LNCaP clone FGC (cell line): ENCODE data around the gene SCAI.

Source experiments
- DNase-seq: peaks from one replicate; pipeline ENCODE4 v3.0.0-alpha.2; 2011; ENCODE audit warnings: low read depth
- H3K4me3 ChIP-seq: 2 replicates; pipeline ENCODE4 v1.5.1; 2011; ENCODE audit warnings: mild to moderate bottlenecking, low read depth, low read length, control low read depth
- TF ChIP-seq, protein P1 (sequence below): IDR thresholded peaks from 2 replicates; pipeline ENCODE4 v1.5.1; 2012; ENCODE audit warnings: mild to moderate bottlenecking; ENCODE audit not compliant: control insufficient read depth, insufficient read depth; ENCODE audit errors: extremely low read depth

SCAI gene

DNA sequence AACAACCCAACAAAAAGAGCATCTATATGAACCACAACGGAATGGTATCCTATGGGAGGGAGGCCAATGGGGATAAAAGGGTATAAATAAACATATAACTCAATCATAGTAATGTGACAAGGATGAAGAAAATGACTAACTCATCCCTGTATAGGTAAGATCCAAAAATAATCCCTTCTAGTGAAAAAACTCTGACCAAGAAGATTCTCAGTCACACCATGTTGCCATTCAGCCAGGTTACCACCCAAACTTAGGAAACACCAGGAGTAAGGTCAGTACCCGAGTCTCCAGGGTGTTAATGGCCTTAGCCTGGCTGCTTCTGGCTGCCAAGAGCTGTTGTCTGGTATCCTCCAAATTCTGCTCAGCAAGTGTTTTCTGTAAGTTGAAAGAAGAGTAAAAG lies 235.2 kb downstream of the SCAI start:
- DNase-seq = no peak
- TF ChIP-seq, protein P1, sequence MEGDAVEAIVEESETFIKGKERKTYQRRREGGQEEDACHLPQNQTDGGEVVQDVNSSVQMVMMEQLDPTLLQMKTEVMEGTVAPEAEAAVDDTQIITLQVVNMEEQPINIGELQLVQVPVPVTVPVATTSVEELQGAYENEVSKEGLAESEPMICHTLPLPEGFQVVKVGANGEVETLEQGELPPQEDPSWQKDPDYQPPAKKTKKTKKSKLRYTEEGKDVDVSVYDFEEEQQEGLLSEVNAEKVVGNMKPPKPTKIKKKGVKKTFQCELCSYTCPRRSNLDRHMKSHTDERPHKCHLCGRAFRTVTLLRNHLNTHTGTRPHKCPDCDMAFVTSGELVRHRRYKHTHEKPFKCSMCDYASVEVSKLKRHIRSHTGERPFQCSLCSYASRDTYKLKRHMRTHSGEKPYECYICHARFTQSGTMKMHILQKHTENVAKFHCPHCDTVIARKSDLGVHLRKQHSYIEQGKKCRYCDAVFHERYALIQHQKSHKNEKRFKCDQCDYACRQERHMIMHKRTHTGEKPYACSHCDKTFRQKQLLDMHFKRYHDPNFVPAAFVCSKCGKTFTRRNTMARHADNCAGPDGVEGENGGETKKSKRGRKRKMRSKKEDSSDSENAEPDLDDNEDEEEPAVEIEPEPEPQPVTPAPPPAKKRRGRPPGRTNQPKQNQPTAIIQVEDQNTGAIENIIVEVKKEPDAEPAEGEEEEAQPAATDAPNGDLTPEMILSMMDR = no peak
- H3K4me3 ChIP-seq = no peak overlapping the region

DNA sequence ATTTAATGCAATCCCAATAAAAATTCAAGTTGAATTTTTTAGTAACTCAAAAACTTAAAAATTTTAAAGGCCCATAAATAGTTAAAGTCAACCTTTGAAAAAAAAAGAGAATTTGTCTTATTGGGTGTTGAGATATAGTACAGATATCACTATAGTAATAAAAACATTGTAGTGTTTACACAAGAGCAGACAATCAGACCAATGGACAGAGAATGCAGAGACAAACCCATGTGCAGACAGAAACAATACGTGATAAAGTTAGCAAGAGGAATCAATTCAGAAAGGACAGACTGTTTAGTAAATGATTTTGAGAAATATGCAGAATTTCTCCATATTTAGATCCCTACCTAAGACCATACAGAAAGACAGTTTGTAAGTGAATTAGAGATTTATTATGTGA lies 236.4 kb downstream of the SCAI start:
- TF ChIP-seq, protein P1 = no peak
- no peak overlapping the region for H3K4me3 ChIP-seq
- DNase-seq = peak; percentile 37

GRCh38 chr9:124899845-124900244 lies 243.5 kb downstream of the SCAI start:
- no peak for DNase-seq
- TF ChIP-seq, protein P1 = no peak
- no peak overlapping the region for H3K4me3 ChIP-seq

DNA sequence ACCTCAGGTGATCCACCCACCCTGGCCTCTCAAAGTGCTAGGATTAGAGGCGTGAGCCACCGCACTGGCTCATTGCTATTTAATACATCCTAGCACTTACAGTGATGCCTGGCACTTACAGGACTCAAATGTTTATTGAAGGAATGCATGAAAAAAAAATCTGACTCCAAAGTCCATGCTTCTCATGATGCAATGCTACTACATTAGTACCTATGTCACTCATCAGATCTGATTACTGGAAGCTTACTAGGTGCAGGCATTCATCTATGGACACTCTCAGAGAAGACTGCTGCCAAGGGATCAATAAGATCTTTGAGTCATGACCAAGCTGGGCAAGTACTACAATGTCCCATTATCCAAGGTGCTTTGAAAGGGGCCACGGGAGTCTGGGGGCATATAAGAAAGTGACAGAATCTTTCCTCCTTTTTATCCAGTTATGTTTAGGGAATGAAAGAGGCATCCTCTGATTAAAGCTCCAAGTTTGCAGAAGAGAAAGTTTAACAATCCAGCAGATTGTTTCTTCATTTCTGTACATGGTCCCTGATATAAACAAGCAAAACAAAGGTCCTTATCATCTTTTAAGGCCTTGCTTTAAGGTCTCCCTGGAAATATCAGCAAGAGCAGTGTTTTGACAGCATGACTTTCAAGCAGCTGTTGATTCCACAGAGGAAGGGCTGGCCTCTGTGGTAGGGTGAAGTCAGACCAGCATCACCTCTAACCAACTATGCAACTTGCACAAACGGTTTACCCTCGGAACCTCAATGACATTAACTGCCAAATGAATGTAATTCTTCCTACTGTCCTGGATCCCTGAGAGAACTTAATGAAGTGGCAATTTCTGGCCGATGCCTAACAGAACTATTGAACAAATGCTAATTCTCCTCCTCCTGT lies 245.5 kb downstream of the SCAI start:
- no peak for DNase-seq
- no peak overlapping the region for H3K4me3 ChIP-seq
- TF ChIP-seq, protein P1 = no peak

GRCh38 chr9:124894741-124895170 lies 248.6 kb downstream of the SCAI start:
- no peak overlapping the region for H3K4me3 ChIP-seq
- DNase-seq = no peak
- TF ChIP-seq, protein P1 = peak; percentile 58

DNA sequence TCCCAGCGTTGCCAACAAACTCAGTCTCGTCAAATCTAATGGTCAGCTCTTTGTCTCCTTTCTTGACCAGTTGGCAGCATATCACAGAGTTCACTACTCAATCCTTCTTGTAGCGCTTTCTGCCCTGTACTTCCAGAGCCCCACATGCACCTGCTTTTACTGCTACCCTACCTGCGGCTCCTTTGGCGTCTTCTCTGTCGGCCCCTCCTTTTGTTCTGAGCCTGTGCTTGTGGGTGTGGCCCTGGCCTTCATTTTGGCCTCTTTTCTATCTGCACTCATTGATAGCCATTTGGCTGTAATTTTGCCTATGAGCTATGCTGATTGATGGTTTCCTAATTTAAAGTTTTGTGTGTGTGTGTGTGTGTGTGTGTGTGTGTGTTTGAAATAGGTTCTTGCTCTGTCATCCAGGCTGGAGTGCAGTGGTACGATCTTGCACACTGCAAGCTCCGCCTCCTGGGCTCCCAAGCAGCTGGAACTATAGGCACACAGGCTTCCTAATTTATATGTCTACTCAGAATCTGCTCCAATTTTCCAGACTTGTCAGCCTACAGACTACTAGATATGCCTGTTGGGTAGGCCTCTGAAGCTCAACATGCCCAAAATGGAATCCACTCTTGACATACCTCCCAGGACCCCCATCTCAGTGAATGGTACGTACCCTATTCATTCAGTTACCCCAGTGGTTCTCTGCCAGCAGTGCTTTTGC lies 249.1 kb downstream of the SCAI start:
- DNase-seq = no peak
- TF ChIP-seq, protein P1 = no peak
- H3K4me3 ChIP-seq = no peak overlapping the region
